ENCODE data around the gene ZSCAN2. TPM values are rescaled to one million over a fixed set of nuclear protein-coding genes. Genes with fewer than 3 reads are reported as not detected.

ZSCAN2 gene
- total and polyA plus RNA-seq, 2 of the 8 experiments (the other 6 are each of a cell fraction or from before 2014, with no cell fraction given) = 23.6 to 52.4 TPM

DNA sequence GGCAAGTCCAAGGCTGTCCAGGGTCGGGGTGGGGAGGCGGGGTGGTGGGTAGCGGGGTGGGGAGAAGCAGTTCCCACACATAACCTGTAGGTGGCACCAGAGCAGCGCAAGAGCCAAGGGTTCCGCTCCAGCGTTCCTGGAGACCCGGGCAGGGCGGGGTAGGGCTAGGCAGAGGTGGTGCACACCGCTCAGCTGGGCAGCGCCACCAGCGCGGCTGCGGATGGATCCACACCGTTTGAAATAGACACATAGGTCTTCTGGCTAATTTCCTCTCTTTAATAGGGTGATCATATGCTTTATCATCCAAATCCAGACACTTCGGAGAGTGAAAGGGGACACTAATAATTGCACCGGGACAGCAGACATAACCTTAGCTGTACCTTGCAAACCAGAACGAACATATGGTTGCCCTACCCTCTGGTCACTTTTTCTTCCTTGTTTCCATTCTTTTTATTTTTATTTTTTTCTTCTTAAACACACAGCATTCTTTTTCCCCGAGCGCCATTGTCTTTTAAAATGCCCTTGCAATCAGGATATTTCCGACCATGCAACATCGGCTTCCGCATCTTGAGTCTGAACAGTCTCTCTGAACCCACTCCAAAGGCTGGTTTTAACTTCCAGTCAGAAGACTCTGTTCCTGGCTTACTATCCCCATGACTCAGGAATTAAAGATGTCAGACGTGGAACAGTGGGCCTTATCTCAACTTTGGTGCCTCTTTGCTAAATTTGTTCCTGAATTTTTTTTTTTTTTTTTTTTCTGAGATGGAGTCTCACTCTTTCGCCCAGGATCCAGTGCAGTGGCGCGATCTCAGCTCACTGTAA lies 12.5 kb upstream of the ZSCAN2 start (continued):
- 0 out of 2 replicates have a peak, but pooled peaks have one; percentile 29 for TF ChIP-seq TEAD4 (IDR thresholded peaks at IDR 0.05; ENCODE audit: low read depth, low read length)
- TF ChIP-seq, protein P1, sequence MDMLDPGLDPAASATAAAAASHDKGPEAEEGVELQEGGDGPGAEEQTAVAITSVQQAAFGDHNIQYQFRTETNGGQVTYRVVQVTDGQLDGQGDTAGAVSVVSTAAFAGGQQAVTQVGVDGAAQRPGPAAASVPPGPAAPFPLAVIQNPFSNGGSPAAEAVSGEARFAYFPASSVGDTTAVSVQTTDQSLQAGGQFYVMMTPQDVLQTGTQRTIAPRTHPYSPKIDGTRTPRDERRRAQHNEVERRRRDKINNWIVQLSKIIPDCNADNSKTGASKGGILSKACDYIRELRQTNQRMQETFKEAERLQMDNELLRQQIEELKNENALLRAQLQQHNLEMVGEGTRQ (IDR thresholded peaks at IDR 0.05; ENCODE audit: low read length) = no peak
- TF ChIP-seq KDM5A (IDR thresholded peaks at IDR 0.05; ENCODE audit: low read length) = no peak
- TF ChIP-seq SAP30 (IDR thresholded peaks at IDR 0.05; ENCODE audit: insufficient read depth, insufficient replicate concordance, low read length) = no peak
- no peak for TF ChIP-seq SP4 (IDR thresholded peaks at IDR 0.05; ENCODE audit: low read length)
- no peak for TF ChIP-seq EGR1 (IDR thresholded peaks at IDR 0.05; ENCODE audit: borderline replicate concordance, low read depth, low read length)
- TF ChIP-seq RAD21 (IDR thresholded peaks at IDR 0.05 in 1 of 2, conservative IDR thresholded peaks at IDR 0.05 in 1 of 2; ENCODE audit: low read depth in 2 of 2, low read length in 2 of 2) = peak; percentile 86 to 87
- TF ChIP-seq SIN3A (conservative IDR thresholded peaks at IDR 0.05 in 1 of 2, IDR thresholded peaks at IDR 0.05 in 1 of 2; ENCODE audit: low read depth in 1 of 2, low read length in 2 of 2) = 0 out of 4 replicates have a peak, but pooled peaks of 1 of the 2 experiments have one; percentile 46
- no peak for TF ChIP-seq ASH2L (IDR thresholded peaks at IDR 0.05; ENCODE audit: low read length)
- TF ChIP-seq JUND (IDR thresholded peaks at IDR 0.05; ENCODE audit: low read length) = no peak
- TF ChIP-seq CTBP2 (IDR thresholded peaks at IDR 0.05; ENCODE audit: borderline replicate concordance, insufficient read depth, insufficient read length, low read length) = no peak
- TF ChIP-seq, protein P2, sequence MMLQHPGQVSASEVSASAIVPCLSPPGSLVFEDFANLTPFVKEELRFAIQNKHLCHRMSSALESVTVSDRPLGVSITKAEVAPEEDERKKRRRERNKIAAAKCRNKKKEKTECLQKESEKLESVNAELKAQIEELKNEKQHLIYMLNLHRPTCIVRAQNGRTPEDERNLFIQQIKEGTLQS (IDR thresholded peaks at IDR 0.05; ENCODE audit: insufficient read depth, low read depth, low read length) = no peak
- no peak for TF ChIP-seq FOSL1 (IDR thresholded peaks at IDR 0.05; ENCODE audit: insufficient read depth, low read depth, low read length)

Measured in H1 (cell line).